ENCODE measurements around the gene THRB. TPM values are rescaled to one million over a fixed set of nuclear protein-coding genes. Genes with fewer than 3 reads are reported as not detected.
A peak's percentile ranks its signal among the peaks of the same experiment; 100 is the strongest.

Gene THRB
- total RNA-seq, 1 experiment from 2014 or later = 5.8 TPM

DNA sequence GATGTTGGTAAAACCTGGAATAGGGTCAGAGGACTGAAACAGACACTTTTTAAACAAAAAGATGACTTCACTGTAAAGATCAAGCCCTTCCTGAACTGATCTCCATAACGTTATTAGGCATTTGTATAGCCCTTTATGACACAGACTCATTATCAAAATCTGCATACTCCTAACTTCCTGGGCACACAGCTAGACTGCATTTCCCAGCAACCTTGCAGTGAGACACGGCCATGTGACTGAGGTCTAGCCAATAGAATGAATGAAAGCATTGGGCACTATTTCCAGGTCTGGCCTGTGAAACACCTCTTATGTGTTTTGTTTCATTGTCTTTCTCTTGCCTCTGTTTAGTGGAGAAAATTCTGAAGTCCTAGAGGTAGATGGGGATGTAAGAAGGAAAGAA is 279.1 kb downstream of the THRB start:
- no peaks in the 10 kb centered on the region for H3K36me3 Mint-ChIP-seq
- no peak for DNase-seq (ENCODE audit: low spot score)
- ChIA-PET CTCF (no interaction called here), POLR2A (no interaction called here)
- no peaks in the 10 kb centered on the region for H3K27me3 Mint-ChIP-seq (ENCODE audit: low read depth)
- ATAC-seq = no peak
- H3K9me3 Mint-ChIP-seq = 0 out of 2 replicates have a peak, but pooled peaks cover 5% of the 10 kb centered on the region
- H3K27ac Mint-ChIP-seq = no peak overlapping the region
- no peak for TF ChIP-seq NR2C2 (CRISPR knock-in tag; IDR thresholded peaks at IDR 0.05)
- TF ChIP-seq IRF2 (CRISPR knock-in tag; IDR thresholded peaks at IDR 0.05; ENCODE audit: borderline replicate concordance, low read depth) = no peak
- peak; percentile 61 for TF ChIP-seq USF1 (CRISPR knock-in tag; IDR thresholded peaks at IDR 0.05)
- TF ChIP-seq, protein P1, sequence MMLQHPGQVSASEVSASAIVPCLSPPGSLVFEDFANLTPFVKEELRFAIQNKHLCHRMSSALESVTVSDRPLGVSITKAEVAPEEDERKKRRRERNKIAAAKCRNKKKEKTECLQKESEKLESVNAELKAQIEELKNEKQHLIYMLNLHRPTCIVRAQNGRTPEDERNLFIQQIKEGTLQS (CRISPR knock-in tag; conservative IDR thresholded peaks at IDR 0.05) = no peak
- TF ChIP-seq CREB1 (CRISPR knock-in tag; IDR thresholded peaks at IDR 0.05) = no peak
- TF ChIP-seq, protein P2, sequence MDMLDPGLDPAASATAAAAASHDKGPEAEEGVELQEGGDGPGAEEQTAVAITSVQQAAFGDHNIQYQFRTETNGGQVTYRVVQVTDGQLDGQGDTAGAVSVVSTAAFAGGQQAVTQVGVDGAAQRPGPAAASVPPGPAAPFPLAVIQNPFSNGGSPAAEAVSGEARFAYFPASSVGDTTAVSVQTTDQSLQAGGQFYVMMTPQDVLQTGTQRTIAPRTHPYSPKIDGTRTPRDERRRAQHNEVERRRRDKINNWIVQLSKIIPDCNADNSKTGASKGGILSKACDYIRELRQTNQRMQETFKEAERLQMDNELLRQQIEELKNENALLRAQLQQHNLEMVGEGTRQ (CRISPR knock-in tag; IDR thresholded peaks at IDR 0.05) = peak; percentile 74
- H3K4me3 Mint-ChIP-seq = no peak overlapping the region
- peaks cover 15% of the 10 kb centered on the region for H3K4me1 Mint-ChIP-seq

DNA sequence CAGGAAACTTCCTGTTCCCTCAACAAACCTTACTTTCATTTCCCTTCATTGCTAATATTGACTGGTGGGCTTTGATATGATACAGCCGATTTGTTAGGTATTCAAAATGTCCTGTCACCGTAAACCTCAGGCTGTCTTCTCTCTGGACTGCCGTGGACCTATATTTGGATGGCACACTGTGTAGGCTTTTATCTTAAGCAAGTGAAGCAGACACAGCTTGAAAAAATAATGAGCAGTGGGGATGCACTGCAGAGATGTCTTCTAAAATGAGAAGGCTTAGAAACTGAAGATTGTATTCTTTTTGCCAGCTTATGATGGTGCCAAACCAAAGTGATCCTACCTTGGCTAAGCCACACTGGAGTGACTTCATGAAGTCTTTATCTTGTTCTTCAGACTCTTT is 283.3 kb downstream of the THRB start:
- no peak for ATAC-seq
- Mint-ChIP-seq H3K4me3 (no peak overlapping the region), H3K27me3 (ENCODE audit: low read depth) (no peaks in the 10 kb centered on the region), H3K27ac (no peak overlapping the region), H3K4me1 (no peaks in the 10 kb centered on the region), H3K36me3 (no peaks in the 10 kb centered on the region), H3K9me3 (peaks cover 10% of the 10 kb centered on the region)
- DNase-seq (ENCODE audit: low spot score) = no peak
- ChIA-PET POLR2A (no interaction called here), CTCF (no interaction called here)
- no peak for TF ChIP-seq ZNF671 (CRISPR knock-in tag; IDR thresholded peaks at IDR 0.05)
- TF ChIP-seq, protein P1 (CRISPR knock-in tag; conservative IDR thresholded peaks at IDR 0.05) = no peak
- TF ChIP-seq JAZF1 (CRISPR knock-in tag; IDR thresholded peaks at IDR 0.05) = no peak
- no peak for TF ChIP-seq MAX (CRISPR knock-in tag; IDR thresholded peaks at IDR 0.05)
- TF ChIP-seq PRDM15 (CRISPR knock-in tag; IDR thresholded peaks at IDR 0.05) = no peak
- TF ChIP-seq JUN (CRISPR knock-in tag; IDR thresholded peaks at IDR 0.05) = no peak
- no peak for TF ChIP-seq CREM (CRISPR knock-in tag; IDR thresholded peaks at IDR 0.05)
- TF ChIP-seq, protein P2 (CRISPR knock-in tag; IDR thresholded peaks at IDR 0.05) = no peak
- TF ChIP-seq MLX (CRISPR knock-in tag; IDR thresholded peaks at IDR 0.05) = no peak
- TF ChIP-seq ATF1 (CRISPR knock-in tag; IDR thresholded peaks at IDR 0.05) = no peak
- no peak for TF ChIP-seq ZSCAN18 (CRISPR knock-in tag; IDR thresholded peaks at IDR 0.05)
- TF ChIP-seq, protein P3, sequence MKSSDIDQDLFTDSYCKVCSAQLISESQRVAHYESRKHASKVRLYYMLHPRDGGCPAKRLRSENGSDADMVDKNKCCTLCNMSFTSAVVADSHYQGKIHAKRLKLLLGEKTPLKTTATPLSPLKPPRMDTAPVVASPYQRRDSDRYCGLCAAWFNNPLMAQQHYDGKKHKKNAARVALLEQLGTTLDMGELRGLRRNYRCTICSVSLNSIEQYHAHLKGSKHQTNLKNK (CRISPR knock-in tag; IDR thresholded peaks at IDR 0.05) = no peak
